ENCODE data around the gene SERPINA9. TPM values are rescaled to one million over a fixed set of nuclear protein-coding genes. Genes with fewer than 3 reads are reported as not detected.
"Not testable (repeated sequence)": the region's sequence is repeated elsewhere in the genome, so short reads cannot be mapped to it uniquely, and the experiment has no call there.

Gene SERPINA9
- polyA plus RNA-seq, 10 donors = not detected

- DNase-seq = peak; percentile 31 to 68 (median 48)
Observed at GRCh38 chr14:94485944-94486841, 10.2 kb upstream of the SERPINA9 start.

- DNase-seq = no peak
Observed at GRCh38 chr14:94484481-94484880, 8.5 kb upstream of the SERPINA9 start.

GRCh38 chr14:94483729-94484275, 7.8 kb upstream of the SERPINA9 start:
- DNase-seq = no peak

- DNase-seq = no peak
Observed at GRCh38 chr14:94483071-94483451, 7.1 kb upstream of the SERPINA9 start.

GRCh38 chr14:94482132-94483070, 6.4 kb upstream of the SERPINA9 start:
- DNase-seq = not testable (repeated sequence)

- no peak for DNase-seq
Observed at GRCh38 chr14:94481468-94482131, 5.6 kb upstream of the SERPINA9 start.

GRCh38 chr14:94480809-94481208, 4.8 kb upstream of the SERPINA9 start:
- DNase-seq = no peak

GRCh38 chr14:94478420-94478819, 2.4 kb upstream of the SERPINA9 start:
- DNase-seq = no peak

- no peak for DNase-seq
Observed at GRCh38 chr14:94474581-94475031, 1.4 kb downstream of the SERPINA9 start.

GRCh38 chr14:94473666-94474410, 2.2 kb downstream of the SERPINA9 start:
- DNase-seq = no peak

GRCh38 chr14:94472842-94473241, 3.2 kb downstream of the SERPINA9 start:
- DNase-seq = no peak

- no peak for DNase-seq
Observed at GRCh38 chr14:94471045-94471444, 5.0 kb downstream of the SERPINA9 start.

GRCh38 chr14:94470311-94470710, 5.7 kb downstream of the SERPINA9 start:
- DNase-seq = no peak

GRCh38 chr14:94469261-94469660, 6.7 kb downstream of the SERPINA9 start:
- DNase-seq = no peak

- DNase-seq = no peak
Observed at GRCh38 chr14:94467728-94468520, 8.1 kb downstream of the SERPINA9 start.

GRCh38 chr14:94466706-94467370, 9.2 kb downstream of the SERPINA9 start:
- no peak for DNase-seq

- no peak for DNase-seq
Observed at GRCh38 chr14:94465042-94465441, 11.0 kb downstream of the SERPINA9 start.

- no peak for DNase-seq
Observed at GRCh38 chr14:94464290-94464689, 11.7 kb downstream of the SERPINA9 start.

Measured in muscle of back (tissue), 11 donors.